ENCODE measurements around the gene CCL27. TPM values are rescaled to one million over a fixed set of nuclear protein-coding genes. Genes with fewer than 3 reads are reported as not detected.
A peak's percentile ranks its signal among the peaks of the same experiment; 100 is the strongest.

Gene CCL27
- total and polyA plus RNA-seq, 2 of the 8 experiments (the other 6 are each of a cell fraction or from before 2014, with no cell fraction given): 0.42 TPM; not detected in 1

GRCh38 chr9:34646211-34647083, 16.0 kb downstream of the CCL27 start, which contains the start of gene GALT (continued):
- TF ChIP-seq ZNF274 (IDR thresholded peaks at IDR 0.05; ENCODE audit: borderline replicate concordance, extremely low read depth, low read length): no peak
- no peak for TF ChIP-seq POU5F1 (IDR thresholded peaks at IDR 0.05; ENCODE audit: low read depth, low read length)
- TF ChIP-seq HDAC2 (IDR thresholded peaks at IDR 0.05; ENCODE audit: borderline replicate concordance in 1 of 2, low read depth in 2 of 2, low read length in 2 of 2): peak in 1 of 2 experiments; percentile 89; a peak in 1 of 4 replicates
- no peak for TF ChIP-seq TAF7 (optimal IDR thresholded peaks at IDR 0.05; ENCODE audit: borderline replicate concordance, low read depth, low read length)
- TF ChIP-seq RXRA (IDR thresholded peaks at IDR 0.05; ENCODE audit: insufficient read depth, low read depth, low read length): no peak
- TF ChIP-seq EZH2 (IDR thresholded peaks at IDR 0.05; ENCODE audit: low read depth, low read length, severe bottlenecking): no peak
- TF ChIP-seq EP300 (IDR thresholded peaks at IDR 0.05; ENCODE audit: borderline replicate concordance in 1 of 2, low read depth in 2 of 2, low read length in 2 of 2): no peak
- peak; percentile 63 for TF ChIP-seq PHF8 (conservative IDR thresholded peaks at IDR 0.05; ENCODE audit: low read depth, low read length)
- no peak for TF ChIP-seq RNF2 (IDR thresholded peaks at IDR 0.05; ENCODE audit: borderline replicate concordance, low read depth, low read length, missing control alignments, poor library complexity, severe bottlenecking)
- TF ChIP-seq SP1 (IDR thresholded peaks at IDR 0.05; ENCODE audit: low read depth, low read length): peak; percentile 72
- TF ChIP-seq SP2 (IDR thresholded peaks at IDR 0.05; ENCODE audit: low read length): no peak
- no peak for TF ChIP-seq FOSL1 (IDR thresholded peaks at IDR 0.05; ENCODE audit: insufficient read depth, low read depth, low read length)
- TF ChIP-seq RBBP5 (IDR thresholded peaks at IDR 0.05; ENCODE audit: borderline replicate concordance, low read depth, low read length): peak; percentile 88
- TF ChIP-seq BRCA1 (IDR thresholded peaks at IDR 0.05; ENCODE audit: low read depth, low read length): no peak
- TF ChIP-seq CTCF (IDR thresholded peaks at IDR 0.05; ENCODE audit: control extremely low read depth in 1 of 3, insufficient read depth in 1 of 3, low read depth in 1 of 3, low read length in 3 of 3): peak; percentile 67 to 89 (median 72)
- no peak for TF ChIP-seq BACH1 (IDR thresholded peaks at IDR 0.05; ENCODE audit: low read length)
- no peak for TF ChIP-seq BCL11A (IDR thresholded peaks at IDR 0.05; ENCODE audit: low read depth in 2 of 2, low read length in 2 of 2)
- peak; percentile 93 for TF ChIP-seq ATF3 (IDR thresholded peaks at IDR 0.05; ENCODE audit: insufficient read depth, low read depth, low read length)
- TF ChIP-seq TEAD4 (IDR thresholded peaks at IDR 0.05; ENCODE audit: low read depth, low read length): no peak

All from H1 (cell line).